ENCODE results near the gene ARL3.

- TF ChIP-seq, protein P1, sequence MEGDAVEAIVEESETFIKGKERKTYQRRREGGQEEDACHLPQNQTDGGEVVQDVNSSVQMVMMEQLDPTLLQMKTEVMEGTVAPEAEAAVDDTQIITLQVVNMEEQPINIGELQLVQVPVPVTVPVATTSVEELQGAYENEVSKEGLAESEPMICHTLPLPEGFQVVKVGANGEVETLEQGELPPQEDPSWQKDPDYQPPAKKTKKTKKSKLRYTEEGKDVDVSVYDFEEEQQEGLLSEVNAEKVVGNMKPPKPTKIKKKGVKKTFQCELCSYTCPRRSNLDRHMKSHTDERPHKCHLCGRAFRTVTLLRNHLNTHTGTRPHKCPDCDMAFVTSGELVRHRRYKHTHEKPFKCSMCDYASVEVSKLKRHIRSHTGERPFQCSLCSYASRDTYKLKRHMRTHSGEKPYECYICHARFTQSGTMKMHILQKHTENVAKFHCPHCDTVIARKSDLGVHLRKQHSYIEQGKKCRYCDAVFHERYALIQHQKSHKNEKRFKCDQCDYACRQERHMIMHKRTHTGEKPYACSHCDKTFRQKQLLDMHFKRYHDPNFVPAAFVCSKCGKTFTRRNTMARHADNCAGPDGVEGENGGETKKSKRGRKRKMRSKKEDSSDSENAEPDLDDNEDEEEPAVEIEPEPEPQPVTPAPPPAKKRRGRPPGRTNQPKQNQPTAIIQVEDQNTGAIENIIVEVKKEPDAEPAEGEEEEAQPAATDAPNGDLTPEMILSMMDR (IDR thresholded peaks at IDR 0.05 in 8 of 11, conservative IDR thresholded peaks at IDR 0.05 in 3 of 11): no peak
- TF ChIP-seq POLR2AphosphoS5 (IDR thresholded peaks at IDR 0.05): no peak
Observed at GRCh38 chr10:102682981-102683380, 31.2 kb downstream of the ARL3 start.
